Cardiac fibroblast (primary cell): ENCODE data around the gene SGSH.

Source experiments
- DNase-seq, 2 donors: peaks; one replicate each; pipeline versions ENCODE4 v3.0.0 to v3.0.0-alpha.2; 2010; ENCODE audit warnings: low read depth in 2 of 2
- H3K4me3 ChIP-seq, 2 donors: replicated peaks in 1 of 2; 1 replicate in 1 of 2; 2 replicates in 1 of 2; pipeline ENCODE4 v1.5.1; 2011; ENCODE audit warnings: low read depth in 2 of 2, low read length in 2 of 2, mild to moderate bottlenecking in 2 of 2, moderate library complexity in 1 of 2
- TF ChIP-seq, protein P1 (sequence below): IDR thresholded peaks from one replicate; pipeline ENCODE4 v1.5.1; 2011; ENCODE audit warnings: low read depth, mild to moderate bottlenecking, low read length, inconsistent platforms

Gene SGSH

DNA sequence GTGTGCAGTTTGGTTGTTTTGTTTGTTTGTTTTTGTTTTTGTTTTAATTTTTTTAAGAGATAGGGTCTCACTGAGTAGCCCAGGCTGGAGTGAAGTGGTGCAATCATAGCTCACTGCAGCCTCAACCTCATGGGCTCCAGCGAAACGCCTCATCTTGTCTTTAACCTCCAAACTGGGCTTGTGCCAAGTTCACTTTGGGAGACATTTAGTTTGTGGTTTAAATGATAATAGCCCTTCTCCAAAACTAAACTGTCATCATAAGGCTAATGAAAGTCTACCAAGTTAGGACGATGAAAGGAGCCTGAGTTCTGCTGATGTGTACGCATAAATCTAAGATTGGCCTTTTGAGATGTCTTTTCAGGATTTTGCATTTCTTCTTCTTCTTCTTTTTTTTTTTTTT is 56.8 kb downstream of the SGSH start:
- no peak overlapping the region for H3K4me3 ChIP-seq
- TF ChIP-seq, protein P1, sequence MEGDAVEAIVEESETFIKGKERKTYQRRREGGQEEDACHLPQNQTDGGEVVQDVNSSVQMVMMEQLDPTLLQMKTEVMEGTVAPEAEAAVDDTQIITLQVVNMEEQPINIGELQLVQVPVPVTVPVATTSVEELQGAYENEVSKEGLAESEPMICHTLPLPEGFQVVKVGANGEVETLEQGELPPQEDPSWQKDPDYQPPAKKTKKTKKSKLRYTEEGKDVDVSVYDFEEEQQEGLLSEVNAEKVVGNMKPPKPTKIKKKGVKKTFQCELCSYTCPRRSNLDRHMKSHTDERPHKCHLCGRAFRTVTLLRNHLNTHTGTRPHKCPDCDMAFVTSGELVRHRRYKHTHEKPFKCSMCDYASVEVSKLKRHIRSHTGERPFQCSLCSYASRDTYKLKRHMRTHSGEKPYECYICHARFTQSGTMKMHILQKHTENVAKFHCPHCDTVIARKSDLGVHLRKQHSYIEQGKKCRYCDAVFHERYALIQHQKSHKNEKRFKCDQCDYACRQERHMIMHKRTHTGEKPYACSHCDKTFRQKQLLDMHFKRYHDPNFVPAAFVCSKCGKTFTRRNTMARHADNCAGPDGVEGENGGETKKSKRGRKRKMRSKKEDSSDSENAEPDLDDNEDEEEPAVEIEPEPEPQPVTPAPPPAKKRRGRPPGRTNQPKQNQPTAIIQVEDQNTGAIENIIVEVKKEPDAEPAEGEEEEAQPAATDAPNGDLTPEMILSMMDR: no peak
- DNase-seq: peak in 1 of 2 donors; percentile 17

DNA sequence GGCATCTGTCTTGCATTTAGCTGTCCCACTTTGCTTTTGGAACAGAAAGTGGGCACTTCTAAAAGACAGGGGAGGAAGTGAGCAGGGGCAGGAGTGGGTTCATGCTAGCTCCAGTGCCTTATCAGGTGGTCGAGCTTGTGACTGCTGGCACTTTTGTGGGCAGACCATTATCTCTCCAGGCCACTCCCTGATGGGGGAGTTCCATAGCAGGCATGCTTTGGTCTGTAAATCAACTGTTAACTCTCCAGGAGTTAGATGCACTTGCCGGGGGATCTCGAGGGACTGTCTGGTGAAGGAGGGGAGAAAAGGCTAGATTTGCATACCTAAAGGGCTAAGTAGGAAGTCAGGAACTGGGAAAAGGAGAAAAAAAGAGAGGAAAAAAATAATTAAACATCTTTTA is 59.6 kb downstream of the SGSH start:
- DNase-seq: no peak
- TF ChIP-seq, protein P1: no peak
- no peak overlapping the region for H3K4me3 ChIP-seq
